Measurements from ENCODE around the gene SLC17A5. TPM values are rescaled to one million over a fixed set of nuclear protein-coding genes. Genes with fewer than 3 reads are reported as not detected.
"Not testable (repeated sequence)": the region's sequence is repeated elsewhere in the genome, so short reads cannot be mapped to it uniquely, and the experiment has no call there.

Gene SLC17A5
- total and polyA plus RNA-seq, 9 of the 15 experiments (the other 6 are each of a cell fraction or from before 2014, with no cell fraction given) = 1.3 to 7.2 (median 3.4) TPM

GRCh38 chr6:73566954-73567591 lies 86.7 kb downstream of the SLC17A5 start (continued):
- TF ChIP-seq ATF1 (CRISPR knock-in tag; IDR thresholded peaks at IDR 0.05) (no peak), ATF1 (tag; IDR thresholded peaks at IDR 0.05) (no peak), CEBPB (tag; IDR thresholded peaks at IDR 0.05) (peak; percentile 96), RCOR1 (IDR thresholded peaks at IDR 0.05; ENCODE audit: borderline replicate concordance in 1 of 2, low read depth in 2 of 2, low read length in 2 of 2) (0 out of 4 replicates have a peak, but pooled peaks of 1 of the 2 experiments have one; percentile 15), FOS (IDR thresholded peaks at IDR 0.05; ENCODE audit: extremely low read depth, insufficient read length) (no peak), NR0B1 (IDR thresholded peaks at IDR 0.05; ENCODE audit: partially characterized antibody) (no peak)

DNA sequence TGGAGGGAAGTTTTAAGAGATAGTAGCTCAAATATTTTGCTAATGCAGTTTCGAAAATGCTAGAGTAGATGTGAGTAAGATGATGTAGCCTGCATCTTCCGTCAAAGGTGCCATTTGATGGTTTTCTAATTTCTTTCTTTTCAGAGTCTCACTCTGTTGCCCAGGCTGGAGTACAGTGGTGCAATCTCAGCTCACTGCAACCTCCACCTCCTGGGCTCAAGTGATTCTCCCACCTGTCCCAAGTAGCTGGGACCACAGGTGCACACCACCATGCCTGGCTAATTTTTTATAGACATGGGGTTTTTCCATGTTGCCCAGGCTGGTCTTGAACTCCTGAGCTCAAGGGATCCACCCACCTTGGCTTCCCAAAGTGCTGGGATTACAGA lies 87.3 kb downstream of the SLC17A5 start:
- H3K79me2 ChIP-seq (ENCODE audit: control insufficient read depth, insufficient read depth, low read length); H3K27me3 ChIP-seq (ENCODE audit: control insufficient read depth in 2 of 2, insufficient read depth in 2 of 2, low read length in 2 of 2); intact Hi-C loops (cut with micrococcal nuclease); H3K9ac ChIP-seq (ENCODE audit: insufficient read depth in 1 of 2, low read depth in 2 of 2, low read length in 2 of 2); H3K4me2 ChIP-seq (ENCODE audit: insufficient read depth, low read length); ATAC-seq; H4K20me1 ChIP-seq (replicated peaks; ENCODE audit: control insufficient read depth, insufficient read depth, low read length); H3K27ac ChIP-seq (ENCODE audit: extremely low read depth, low read depth, low read length); DNase-seq (ENCODE audit: extremely low read depth in 1 of 4, low spot score in 3 of 4); BruUV-seq (replicated peaks); H3K9me3 ChIP-seq (replicated peaks; ENCODE audit: control insufficient read depth, insufficient read depth, low read depth, low read length); H3K9me1 ChIP-seq (ENCODE audit: control insufficient read depth, insufficient read depth, low read length); H3K4me3 ChIP-seq; CTCF ChIA-PET (ENCODE audit: low intra/inter-chr PET ratio); FAIRE-seq; in situ Hi-C loops (cut with MboI); H3K36me3 ChIP-seq (ENCODE audit: control insufficient read depth, insufficient read depth, low read length): not testable (repeated sequence)
- Histone ChIP-seq H3K4me1 (replicated peaks in 1 of 2; ENCODE audit: control insufficient read depth in 2 of 2, insufficient read depth in 2 of 2, low read length in 2 of 2) (peaks cover 4 to 19% of the 10 kb centered on the region in 2 experiments; a peak in 4 of 5 replicates), H2AFZ (ENCODE audit: low read depth, low read length) (peak overlapping the region; percentile 64; the same call in 1 of the 2 replicates)
- 77% methylated on average over 2 of the region's 2 CpGs for WGBS (ENCODE audit: insufficient coverage, low coverage, missing lambda C conversion rate)
- POLR2A ChIA-PET = interaction anchor here (0.7 to 4.3 kb wide), 4 partner anchors 14 to 50 kb away, joined by 3 to 24 read pairs (median 5); partner anchors contain the start of gene EEF1A1

Data from K562 (cell line).